GM21447 (cell line): ENCODE data around the gene PGM2.
"Not testable (repeated sequence)": the region's sequence is repeated elsewhere in the genome, so short reads cannot be mapped to it uniquely, and the experiment has no call there.

ENCODE experiments used
- ATAC-seq: cut with Tn5 transposase; IDR thresholded peaks from one replicate; pipeline ENCODE4 v1.9.1; 2021; ENCODE audit not compliant: unreplicated experiment

The PGM2 gene

GRCh38 chr4:37816719-37817118, 9.8 kb upstream of the PGM2 start:
- ATAC-seq: no peak

GRCh38 chr4:37818752-37819151, 7.7 kb upstream of the PGM2 start:
- ATAC-seq: no peak

- ATAC-seq: not testable (repeated sequence)
These were observed 6.0 kb upstream of the PGM2 start for GRCh38 chr4:37820458-37820857.

GRCh38 chr4:37821953-37822605, 4.4 kb upstream of the PGM2 start:
- no peak for ATAC-seq

- ATAC-seq: not testable (repeated sequence)
These were observed 985 bp upstream of the PGM2 start for GRCh38 chr4:37825501-37825900.

GRCh38 chr4:37825968-37826294, 555 bp upstream of the PGM2 start:
- ATAC-seq: peak; percentile 19

GRCh38 chr4:37827030-37827685, 672 bp downstream of the PGM2 start:
- peak; percentile 42 for ATAC-seq

GRCh38 chr4:37827802-37828321, 1.4 kb downstream of the PGM2 start:
- no peak for ATAC-seq

- ATAC-seq: no peak
These were observed 2.4 kb downstream of the PGM2 start for GRCh38 chr4:37828843-37829242.

- no peak for ATAC-seq
These were observed 4.2 kb downstream of the PGM2 start for GRCh38 chr4:37830640-37831039.

- ATAC-seq: no peak
These were observed 8.5 kb downstream of the PGM2 start for GRCh38 chr4:37835031-37835430.

- ATAC-seq: no peak
These were observed 9.3 kb downstream of the PGM2 start for GRCh38 chr4:37835806-37836205.

GRCh38 chr4:37836274-37836673, 9.8 kb downstream of the PGM2 start:
- ATAC-seq: no peak

GRCh38 chr4:37836838-37837440, 10.5 kb downstream of the PGM2 start:
- ATAC-seq: no peak

- no peak for ATAC-seq
These were observed 11.0 kb downstream of the PGM2 start for GRCh38 chr4:37837446-37837845.

GRCh38 chr4:37839426-37839825, 12.9 kb downstream of the PGM2 start:
- ATAC-seq: no peak

- no peak for ATAC-seq
These were observed 17.7 kb downstream of the PGM2 start for GRCh38 chr4:37844204-37844603.

- ATAC-seq: no peak
These were observed 18.7 kb downstream of the PGM2 start for GRCh38 chr4:37845201-37845600.

GRCh38 chr4:37847311-37847884, 20.9 kb downstream of the PGM2 start:
- no peak for ATAC-seq

GRCh38 chr4:37852376-37852775, 25.9 kb downstream of the PGM2 start:
- no peak for ATAC-seq

- ATAC-seq: no peak
These were observed 31.6 kb downstream of the PGM2 start for GRCh38 chr4:37858112-37858511.

- ATAC-seq: no peak
These were observed 32.4 kb downstream of the PGM2 start for GRCh38 chr4:37858872-37859271.
